GM18520 (cell line): ENCODE data around the gene PLVAP.
A peak's percentile ranks its signal among the peaks of the same experiment; 100 is the strongest.

ENCODE experiments used
- ATAC-seq: cut with Tn5 transposase; IDR thresholded peaks from one replicate; pipeline ENCODE4 v1.9.1; 2021; ENCODE audit not compliant: unreplicated experiment

Gene PLVAP

DNA sequence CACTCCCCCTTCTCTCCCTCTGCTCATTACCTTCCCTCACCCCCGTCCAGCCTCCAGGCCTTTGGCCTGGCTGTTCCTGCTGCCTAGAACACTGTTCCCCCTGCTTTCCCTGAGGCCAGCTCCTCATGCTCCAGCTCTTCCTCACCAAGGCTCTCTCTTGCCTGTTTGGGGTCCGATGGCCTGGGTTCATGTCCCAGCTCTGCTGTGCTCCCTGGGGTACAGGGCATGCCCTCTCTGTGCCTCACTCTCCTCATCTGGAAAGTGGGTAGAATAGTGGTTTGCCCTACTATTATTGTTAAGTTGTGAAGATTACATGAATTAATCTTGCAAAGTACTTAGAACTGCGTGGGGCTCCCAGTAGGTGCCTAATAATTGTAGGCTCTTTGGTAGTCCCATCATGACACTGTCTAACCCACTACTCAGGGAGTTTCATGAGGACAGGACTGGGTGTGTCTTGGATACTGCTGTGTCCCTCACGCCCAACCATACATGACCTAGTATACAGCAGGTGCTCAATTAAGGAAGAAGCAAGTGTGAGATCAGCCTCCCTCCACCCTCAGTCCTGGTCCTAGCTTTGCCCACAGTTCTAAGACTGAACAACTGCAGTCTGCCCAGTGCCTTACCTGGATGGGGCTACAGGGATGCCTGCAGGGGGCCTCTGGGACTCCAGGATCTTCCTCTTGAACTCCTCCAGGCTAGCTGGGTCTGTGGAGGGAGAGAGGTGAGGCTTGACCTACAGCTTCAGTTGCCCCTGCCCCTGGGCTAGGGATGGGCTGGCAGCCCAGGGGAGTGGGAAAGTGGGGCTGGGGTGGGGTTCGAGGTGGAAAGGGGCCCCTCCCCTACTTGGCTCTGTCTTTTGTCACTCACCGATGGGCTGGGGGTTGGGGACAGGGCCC is 17.0 kb downstream of the PLVAP start:
- no peak for ATAC-seq

DNA sequence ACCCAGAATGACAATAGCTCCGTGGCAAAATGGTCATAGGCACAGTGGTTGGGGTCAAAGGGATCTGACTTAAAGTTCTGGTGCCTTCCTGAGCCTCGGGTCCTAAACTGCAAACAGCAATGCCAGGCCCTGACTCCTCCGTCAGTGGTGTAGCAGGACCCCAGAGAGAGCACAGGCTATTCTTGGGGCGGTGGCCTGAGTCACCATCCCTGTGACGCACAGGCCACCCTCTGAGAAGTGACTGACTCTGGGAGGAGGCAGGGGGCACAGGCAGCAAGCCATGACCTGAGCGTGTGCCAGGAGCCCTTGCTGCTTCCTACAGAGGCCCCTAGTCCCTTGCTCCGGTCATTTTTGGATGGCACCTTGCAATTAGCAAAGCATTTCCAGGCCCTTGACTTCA is 18.7 kb downstream of the PLVAP start:
- no peak for ATAC-seq

DNA sequence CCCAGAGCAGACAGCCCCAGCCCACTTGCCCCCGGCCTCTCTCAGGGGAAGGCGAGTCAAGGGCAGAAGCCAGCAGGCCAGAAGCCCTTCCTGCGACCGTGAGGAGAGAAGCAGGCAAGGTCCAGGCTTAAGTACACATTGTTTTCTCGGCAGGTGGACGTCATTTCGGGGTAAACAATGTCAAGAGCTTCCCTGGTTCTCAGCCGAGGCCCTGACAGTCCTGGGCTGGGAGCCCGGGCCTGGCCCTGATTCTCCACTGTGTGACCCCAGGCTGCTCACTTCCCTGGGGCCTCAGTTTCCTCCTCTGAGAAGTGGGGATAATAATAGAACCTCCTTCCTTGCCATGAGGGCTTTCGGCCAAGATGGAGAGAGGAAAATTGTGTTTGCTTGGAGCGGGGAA is 19.4 kb downstream of the PLVAP start:
- no peak for ATAC-seq

DNA sequence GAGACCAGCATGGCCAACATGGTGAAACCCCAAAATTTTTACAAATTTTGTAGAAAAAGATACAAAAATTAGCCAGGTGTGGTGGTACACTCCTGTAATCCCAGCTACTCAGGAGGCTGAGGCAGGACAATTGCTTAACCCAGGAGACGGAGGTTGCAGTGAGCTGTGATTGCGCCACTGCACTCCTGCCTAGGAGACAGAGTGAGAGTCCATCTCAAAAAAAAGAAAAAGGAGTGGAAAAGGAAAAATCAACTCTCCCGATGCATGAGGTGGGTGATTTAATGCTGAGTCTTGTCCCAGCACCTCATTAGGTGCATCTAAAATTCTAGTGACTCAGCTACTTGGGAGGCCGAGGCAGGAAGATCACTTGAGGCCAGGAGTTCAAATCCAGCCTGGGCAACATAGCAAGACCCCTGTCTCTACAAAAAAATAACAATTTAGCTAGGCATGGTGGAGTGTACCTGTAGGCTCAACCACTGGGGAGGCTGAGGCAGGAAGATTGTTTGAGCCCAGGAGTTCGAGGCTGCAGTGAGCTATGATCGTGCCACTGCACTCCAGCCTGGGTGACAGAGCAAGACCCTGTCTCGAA is 20.0 kb downstream of the PLVAP start:
- no peak for ATAC-seq

DNA sequence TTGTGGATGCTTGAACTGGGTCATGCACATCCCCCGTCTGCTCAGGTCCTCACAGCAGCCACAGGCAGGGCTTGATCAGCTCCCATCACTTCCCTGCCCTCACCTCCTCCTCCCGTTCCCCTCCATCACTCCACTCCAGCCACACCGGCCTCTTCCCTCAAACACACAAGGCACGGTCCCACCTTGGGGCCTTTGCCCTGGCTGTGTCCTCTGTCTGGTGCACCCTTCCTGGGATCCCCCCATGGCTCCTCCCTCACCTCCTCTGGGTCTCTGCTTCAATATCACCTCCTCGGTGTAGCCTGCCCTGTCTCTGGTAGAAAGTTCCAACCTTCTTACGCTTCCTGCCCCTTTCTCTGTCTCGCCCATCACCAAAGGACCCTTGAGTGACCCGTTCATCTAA is 23.8 kb downstream of the PLVAP start:
- ATAC-seq = no peak

DNA sequence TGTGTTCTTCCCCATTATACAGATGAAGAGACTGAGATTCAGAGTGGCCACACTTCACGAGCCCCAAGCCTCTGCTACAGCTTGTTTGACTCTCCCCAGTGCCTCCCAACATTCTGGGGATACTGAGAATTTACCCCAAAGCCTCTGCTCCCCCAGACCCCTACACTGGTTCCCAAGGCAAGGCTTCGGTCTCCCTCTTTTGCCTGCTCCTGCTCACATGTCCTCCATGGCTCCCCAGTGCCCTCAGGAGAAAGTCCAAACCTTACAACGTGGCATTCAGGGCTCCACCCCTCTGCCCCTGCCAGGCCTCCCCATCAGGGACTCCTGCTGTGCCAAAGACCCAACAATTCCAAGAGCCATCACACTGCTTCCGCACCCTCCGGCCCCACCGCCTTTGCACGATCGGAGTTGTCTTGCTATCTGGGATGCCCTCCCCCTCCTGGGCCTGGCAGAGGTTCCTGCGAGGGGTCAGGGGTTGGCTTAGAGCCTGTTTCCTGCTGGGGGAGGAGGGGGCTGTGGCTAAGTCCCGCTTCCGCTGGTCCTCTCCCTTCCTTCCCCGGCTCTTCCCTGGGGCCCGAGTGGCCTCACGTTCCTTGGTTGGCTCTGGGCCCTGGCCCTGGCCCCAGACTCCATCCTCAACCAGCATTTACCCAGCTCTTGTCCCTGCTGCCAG is 24.4 kb downstream of the PLVAP start:
- no peak for ATAC-seq

DNA sequence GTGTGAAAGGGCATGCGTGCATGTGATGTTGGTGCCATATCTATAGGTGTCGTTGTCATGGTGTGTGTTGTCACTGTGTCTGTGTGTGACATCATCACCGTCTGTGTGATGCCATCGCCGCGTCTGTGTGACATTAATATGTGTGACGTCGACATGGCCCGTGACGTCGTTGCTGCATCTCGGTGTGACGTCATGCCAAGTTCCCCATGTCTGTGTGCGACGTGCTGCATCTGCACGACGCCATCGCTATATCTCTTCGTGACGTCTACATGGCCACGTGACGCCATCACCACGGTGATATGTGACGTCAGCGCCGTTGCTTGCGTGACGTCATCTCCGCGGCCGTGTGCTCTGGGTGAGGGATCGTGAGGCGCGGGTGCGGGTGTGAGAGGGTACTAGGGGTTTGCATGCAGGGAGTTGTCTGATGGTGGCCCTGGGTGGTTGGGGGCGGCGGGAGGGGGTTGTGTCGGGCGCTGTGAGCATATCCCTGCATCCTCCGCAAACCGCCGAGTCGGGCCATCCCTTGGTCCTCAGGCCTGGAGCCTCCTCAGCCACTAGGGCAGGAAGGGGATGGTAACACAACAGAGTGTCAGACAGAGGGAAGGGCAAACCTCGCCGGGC is 25.2 kb downstream of the PLVAP start:
- ATAC-seq = no peak

DNA sequence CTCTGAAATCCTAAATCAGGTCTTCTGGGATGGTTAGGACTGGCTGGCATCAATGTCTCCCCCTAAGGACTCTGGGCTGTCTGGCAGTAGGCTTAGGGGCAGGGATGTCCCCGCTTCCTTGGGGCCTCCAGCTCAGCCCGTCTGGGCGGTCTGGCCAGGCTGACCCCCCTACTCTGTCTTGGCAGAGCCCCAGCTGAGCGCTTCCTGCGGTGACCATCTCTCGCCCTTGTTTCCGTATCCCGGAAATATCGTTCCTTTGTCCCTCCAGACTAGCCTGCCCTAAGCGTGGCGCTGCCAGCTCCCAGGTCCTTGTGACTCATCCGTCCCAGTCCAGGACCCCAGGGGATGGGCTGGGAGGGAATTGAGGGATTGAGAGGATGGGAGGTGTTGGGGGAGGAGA is 28.4 kb downstream of the PLVAP start:
- no peak for ATAC-seq

DNA sequence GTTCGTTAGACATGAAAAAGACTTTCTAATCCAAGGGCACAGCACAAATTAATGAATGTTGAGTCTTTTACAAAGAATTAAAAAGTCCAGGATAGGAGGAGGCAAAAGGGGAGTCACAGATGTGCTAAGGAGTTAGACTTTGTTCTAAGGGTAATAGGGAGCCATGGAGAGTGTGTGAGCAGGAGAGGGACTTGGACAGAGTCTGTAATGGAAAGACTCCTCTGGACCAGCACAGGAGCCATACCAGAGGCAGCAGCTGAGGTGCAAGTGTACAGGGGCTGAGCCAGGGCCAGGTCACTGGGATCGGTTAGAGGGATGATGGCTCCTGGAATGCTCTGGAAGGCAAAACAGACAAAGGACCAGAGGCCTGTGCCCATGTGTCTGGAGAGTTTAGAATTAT is 29.3 kb downstream of the PLVAP start:
- ATAC-seq = no peak

DNA sequence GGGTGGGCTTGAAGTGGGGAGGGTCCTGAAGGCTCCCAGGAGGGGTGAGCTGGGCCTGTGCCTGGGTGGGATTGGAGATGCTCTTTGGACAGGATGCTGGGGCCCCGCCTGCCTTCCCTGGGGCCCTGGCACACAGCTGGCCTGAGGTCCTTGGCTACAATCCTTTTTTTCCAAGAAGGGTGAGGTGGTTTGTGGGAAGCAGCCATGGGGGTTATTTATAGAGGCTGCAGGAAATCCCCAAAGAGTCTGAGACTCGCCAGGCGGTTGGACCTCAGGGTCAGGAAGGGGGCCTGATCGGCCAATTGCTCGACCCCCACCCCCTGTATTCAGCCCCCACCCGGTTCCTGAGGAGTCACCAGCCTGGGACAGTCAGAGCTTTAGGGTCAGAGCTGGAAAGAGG is 29.8 kb downstream of the PLVAP start:
- ATAC-seq = no peak

DNA sequence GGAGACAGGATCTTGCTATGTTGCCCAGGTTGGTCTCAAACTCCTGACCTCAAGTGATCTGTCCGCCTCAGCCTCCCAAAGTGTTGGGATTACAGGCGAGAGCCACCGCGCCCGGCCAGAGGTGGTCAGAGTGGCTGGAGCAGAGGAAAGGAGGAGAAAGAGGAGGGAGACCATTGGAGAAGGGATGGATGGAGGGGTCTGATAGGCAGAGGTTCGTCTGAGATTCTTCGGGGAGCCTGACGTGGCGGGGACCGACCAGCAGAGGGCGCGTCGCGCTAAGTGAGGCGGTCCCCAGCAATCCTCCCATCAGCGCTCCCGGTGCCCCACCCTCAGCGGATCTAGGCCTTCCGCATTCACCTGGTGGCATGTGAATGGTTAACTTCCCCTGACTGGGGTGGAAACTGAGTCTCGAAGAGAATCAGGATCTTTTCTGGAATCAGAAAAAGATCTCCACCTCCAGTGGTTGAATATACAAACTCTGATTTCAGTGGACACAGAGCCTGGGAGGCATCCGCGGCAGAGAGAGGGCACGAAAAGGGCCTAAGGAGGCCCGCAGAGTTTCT is 31.0 kb downstream of the PLVAP start:
- peak; percentile 34 for ATAC-seq

DNA sequence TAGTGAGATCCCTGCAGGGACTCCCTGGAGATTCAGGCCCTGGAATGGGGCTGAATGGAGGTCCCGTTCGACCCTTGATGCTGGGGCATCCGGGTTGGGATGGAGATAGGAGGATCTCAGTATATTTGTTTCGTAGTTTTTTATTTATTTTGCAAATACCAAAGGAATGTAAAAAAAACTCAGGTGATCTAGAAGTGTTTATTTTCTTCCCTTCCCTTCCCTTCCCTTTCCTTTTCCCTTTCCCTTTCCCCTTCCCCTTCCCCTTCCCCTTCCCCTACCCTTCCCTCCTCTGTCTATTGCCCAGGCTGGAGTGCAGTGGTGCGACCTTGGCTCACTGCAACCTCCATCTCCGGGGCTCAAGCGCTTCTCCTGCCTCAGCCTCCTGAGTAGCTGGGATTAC is 35.3 kb downstream of the PLVAP start:
- ATAC-seq = no peak

DNA sequence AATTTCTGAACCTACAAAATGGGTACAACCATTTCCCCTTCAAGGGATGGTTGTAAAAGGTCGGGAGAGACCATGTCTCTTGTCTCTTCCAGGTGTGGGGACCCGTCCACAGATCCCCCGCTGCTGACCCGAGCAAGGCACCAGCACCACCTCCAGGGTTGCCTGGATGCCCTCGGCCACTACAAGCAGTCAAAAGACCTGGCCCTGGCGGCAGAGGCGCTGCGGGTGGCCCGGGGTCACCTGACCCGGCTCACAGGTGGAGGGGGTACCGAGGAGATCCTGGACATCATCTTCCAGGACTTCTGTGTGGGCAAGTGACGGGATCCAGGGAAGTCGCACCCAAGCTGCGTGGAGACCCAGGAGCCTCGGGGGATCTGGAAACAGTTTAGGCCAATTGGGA is 35.8 kb downstream of the PLVAP start:
- ATAC-seq = no peak

DNA sequence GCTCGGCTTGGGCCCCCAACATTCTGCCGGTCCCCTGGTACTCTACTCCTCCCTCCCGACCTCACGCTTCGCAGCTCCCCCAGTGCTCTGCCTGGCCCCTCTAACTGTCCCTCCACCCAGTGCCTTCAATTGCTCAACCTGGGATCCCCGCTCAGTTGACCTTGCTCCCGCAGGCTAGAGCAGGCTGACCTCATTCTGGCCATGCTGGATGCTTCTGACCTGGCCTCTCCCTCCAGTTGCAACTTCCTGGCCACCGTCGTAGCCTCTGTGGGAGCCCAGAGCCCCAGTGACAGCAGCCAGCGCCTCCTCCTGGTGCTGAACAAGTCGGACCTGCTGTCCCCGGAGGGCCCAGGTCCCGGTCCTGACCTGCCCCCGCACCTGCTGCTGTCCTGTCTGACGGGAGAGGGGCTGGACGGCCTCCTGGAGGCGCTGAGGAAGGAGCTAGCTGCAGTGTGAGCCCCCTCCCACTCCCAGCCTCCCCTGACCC is 36.2 kb downstream of the PLVAP start:
- ATAC-seq = no peak

DNA sequence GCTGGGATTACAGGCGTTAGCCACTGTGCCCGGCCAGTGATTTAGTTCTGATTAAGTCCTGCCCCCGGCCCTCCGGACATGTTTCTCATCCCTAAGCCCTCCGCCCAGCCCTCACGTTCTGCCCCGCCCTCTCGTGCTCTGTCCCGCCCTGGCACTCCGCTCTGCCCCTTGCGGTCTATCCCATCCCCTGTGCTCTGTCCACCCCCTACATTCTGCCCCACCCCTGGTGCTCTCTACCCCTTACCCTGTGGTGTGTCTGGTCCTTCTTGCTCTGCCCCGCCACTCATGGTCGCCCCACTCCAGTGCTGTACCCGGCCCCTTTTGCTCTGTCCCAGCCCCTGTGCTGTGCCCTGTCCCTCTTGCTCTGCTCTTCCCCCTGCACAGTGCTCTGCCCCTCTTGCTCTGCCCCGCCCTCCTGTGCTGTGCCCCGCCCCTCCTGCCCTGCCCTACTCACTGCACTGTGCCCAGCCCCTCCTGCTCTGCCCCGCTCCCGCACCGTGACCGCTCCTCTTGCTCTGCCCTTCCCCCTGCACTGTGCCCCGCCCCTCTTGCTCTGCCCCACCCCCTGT is 36.8 kb downstream of the PLVAP start:
- ATAC-seq = no peak

DNA sequence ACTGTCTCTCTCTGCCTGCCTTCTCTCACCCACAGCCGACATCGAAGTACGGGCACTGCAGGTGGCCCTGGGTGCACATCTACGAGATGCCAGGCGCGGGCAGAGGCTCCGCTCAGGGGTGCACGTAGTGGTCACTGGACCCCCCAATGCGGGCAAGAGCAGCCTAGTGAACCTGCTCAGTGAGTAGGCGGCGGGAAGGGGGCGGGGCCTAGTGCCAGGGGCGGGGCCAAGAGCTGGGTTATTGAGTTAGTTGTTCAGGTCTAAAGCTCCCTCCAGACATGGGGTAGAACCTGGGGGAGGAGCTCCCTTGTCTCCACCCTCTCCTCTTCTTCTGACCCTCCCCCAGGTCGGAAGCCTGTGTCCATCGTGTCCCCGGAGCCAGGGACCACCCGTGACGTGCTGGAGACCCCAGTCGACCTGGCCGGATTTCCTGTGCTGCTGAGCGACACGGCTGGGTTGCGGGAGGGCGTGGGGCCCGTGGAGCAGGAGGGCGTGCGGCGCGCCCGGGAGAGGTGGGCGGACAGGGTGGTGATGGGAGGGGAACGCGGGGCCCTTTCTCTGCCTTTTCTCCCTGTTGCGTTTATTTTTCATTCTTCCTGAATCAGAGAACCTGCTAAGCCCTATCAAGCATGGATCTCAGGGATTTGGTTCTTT is 37.9 kb downstream of the PLVAP start:
- no peak for ATAC-seq

DNA sequence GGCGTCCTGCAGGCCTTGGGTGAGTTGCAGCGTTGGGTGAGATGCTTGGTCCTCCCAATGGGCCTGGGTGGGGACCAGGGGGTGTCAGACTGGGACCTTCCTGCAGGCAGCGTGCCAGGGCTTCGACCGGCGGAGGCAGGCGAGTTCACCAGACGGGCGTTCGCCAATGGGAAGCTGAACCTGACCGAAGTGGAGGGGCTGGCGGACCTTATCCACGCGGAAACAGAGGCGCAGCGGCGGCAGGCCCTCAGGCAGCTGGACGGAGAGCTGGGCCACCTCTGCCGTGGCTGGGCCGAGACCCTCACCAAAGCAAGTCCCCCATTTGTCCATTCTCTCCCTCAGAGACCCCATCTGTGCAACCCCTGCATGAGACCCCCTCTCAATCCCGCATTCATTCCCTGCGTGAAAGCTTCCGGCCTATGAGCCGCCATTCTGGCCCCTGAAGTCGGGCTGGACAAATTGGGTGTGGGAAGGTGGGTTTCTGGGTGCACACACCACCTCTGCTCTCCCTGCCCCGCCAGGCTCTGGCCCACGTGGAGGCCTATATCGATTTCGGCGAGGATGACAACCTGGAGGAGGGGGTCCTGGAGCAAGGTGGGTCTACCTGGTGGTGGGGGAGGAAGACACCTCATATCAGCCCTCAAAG is 38.6 kb downstream of the PLVAP start:
- ATAC-seq = no peak

DNA sequence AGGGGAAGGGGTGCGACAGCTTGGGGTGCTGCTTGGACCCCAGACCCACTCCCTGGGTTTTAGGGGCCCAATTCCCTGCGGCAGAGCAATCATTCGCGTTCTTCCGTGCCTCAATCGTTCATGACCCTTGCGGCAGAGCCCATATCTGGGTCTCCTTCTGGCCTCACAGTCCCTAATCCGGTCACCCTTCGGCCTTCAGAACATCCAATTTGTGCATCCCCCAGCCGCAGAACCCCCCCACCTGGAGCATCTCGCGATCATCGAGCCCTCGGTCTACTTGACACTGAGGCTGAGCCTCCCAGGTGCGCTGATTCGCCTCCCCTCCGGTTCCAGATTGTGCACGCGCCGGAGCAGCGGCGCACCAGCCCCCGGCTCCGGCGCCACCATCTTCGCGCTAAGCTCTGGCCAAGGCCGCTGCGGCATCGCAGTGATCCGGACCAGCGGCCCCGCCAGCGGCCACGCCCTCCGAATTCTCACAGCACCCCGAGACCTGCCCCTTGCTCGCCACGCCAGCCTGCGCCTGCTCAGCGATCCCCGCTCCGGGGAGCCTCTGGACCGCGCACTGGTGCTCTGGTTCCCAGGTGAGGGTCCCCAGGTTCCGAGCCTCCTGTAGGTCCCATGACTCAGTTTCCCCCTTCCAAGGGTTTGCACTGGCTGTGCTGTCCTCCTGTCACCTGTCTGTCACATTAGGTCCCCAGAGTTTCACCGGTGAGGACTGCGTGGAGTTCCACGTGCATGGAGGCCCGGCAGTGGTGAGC is 39.3 kb downstream of the PLVAP start:
- ATAC-seq = no peak
